K562 (cell line): ENCODE results near the gene MTHFD2. TPM values are rescaled to one million over a fixed set of nuclear protein-coding genes. Genes with fewer than 3 reads are reported as not detected.

Source experiments
- ARNT ChIP-seq, 2 experiments: fragments of 450-650 bp; IDR thresholded peaks; 2 replicates each; pipeline ENCODE4 v1.6.1; 2016; ENCODE audit warnings: mild to moderate bottlenecking in 1 of 2
- BRD9 ChIP-seq: fragments of 450-650 bp; IDR thresholded peaks from 2 replicates; pipeline ENCODE4 v1.6.1; 2018; ENCODE audit warnings: low read depth; ENCODE audit not compliant: partially characterized antibody
- CBFA2T3 ChIP-seq: fragments of 450-650 bp; IDR thresholded peaks from 2 replicates; pipeline ENCODE4 v1.6.1; 2017
- CREM ChIP-seq: IDR thresholded peaks from 2 replicates; pipeline ENCODE4 v1.6.1; 2014; ENCODE audit warnings: antibody characterized with exemption, low read depth
- CTBP1 ChIP-seq: fragments of 450-650 bp; IDR thresholded peaks from 2 replicates; pipeline ENCODE4 v1.6.1; 2016; ENCODE audit warnings: borderline replicate concordance
- DPF2 ChIP-seq: fragments of 450-650 bp; IDR thresholded peaks from 2 replicates; pipeline ENCODE4 v1.6.1; 2016
- ETS1 ChIP-seq: conservative IDR thresholded peaks from 2 replicates; pipeline ENCODE4 v1.6.1; 2011; ENCODE audit warnings: low read depth, mild to moderate bottlenecking, low read length; ENCODE audit not compliant: control insufficient read depth
- ETV1 ChIP-seq: fragments of 450-650 bp; conservative IDR thresholded peaks from 2 replicates; pipeline ENCODE4 v1.6.1; 2016; ENCODE audit warnings: missing genetic modification characterization, control low read depth, low read depth, missing compliant biosample characterization
- FOXJ3 ChIP-seq: sonication (generic); formaldehyde crosslinking; IDR thresholded peaks from 2 replicates; pipeline ENCODE4 v1.4.0; 2020; ENCODE audit warnings: mild to moderate bottlenecking, missing genetic modification reagents
- LEF1 ChIP-seq: fragments of 450-650 bp; IDR thresholded peaks from 2 replicates; pipeline ENCODE4 v1.6.1; 2016; ENCODE audit warnings: mild to moderate bottlenecking
- MNT ChIP-seq, 2 experiments: fragments of 450-650 bp; conservative IDR thresholded peaks; 2 replicates each; pipeline ENCODE4 v1.6.1; 2017; ENCODE audit warnings: mild to moderate bottlenecking in 2 of 2, moderate library complexity in 2 of 2
- MXI1 ChIP-seq: IDR thresholded peaks from 2 replicates; pipeline ENCODE4 v1.6.1; 2011; ENCODE audit warnings: low read depth, mild to moderate bottlenecking, improper control_type of control experiment, low read length
- NCOR1 ChIP-seq: fragments of 450-650 bp; IDR thresholded peaks from 2 replicates; pipeline ENCODE4 v1.6.1; 2016; ENCODE audit warnings: mild to moderate bottlenecking, moderate library complexity
- NFE2 ChIP-seq: IDR thresholded peaks from 2 replicates; pipeline ENCODE4 v1.6.1; 2014; ENCODE audit warnings: antibody characterized with exemption, low read depth
- RAD21 ChIP-seq, 2 experiments: fragments of 250-450 bp in 1 of 2; fragments of 450-650 bp in 1 of 2; sonication (Bioruptor Pico) in 1 of 2; formaldehyde crosslinking in 1 of 2; IDR thresholded peaks in 1 of 2; conservative IDR thresholded peaks in 1 of 2; 2 replicates each; pipeline versions ENCODE4 v1.4.0 to v1.8.0; 2020 to 2022; ENCODE audit warnings: mild to moderate bottlenecking in 2 of 2, moderate library complexity in 1 of 2
- TEAD4 ChIP-seq, 2 experiments: sonication (generic) in 1 of 2; formaldehyde crosslinking in 1 of 2; IDR thresholded peaks; 2 replicates each; pipeline versions ENCODE4 v1.6.1 to v1.8.0; 2012 to 2022; ENCODE audit warnings: borderline replicate concordance in 1 of 2, inconsistent platforms in 1 of 2, low read length in 1 of 2, mild to moderate bottlenecking in 1 of 2, missing genetic modification reagents in 1 of 2
- ZEB2 ChIP-seq: fragments of 450-650 bp; IDR thresholded peaks from 2 replicates; pipeline ENCODE4 v1.6.1; 2016
- polyA plus RNA-seq, 8 experiments: library from polyadenylated mRNA; depleted of rRNA in 4 of 8; stranded (reverse) in 5 of 8; unstranded in 3 of 8; fragments of >200 nt; fragmentation: Nextera tagmentation in 2 of 8; fragmentation: Illumina TruSeq in 1 of 8; extraction: Ambion mirVana in 2 of 8; extraction: Trizol in 1 of 8; gene quantifications; 2 replicates each; pipeline versions ENCODE4 v1.2.1 to v1.2.3, GENCODE V29; 2011 to 2014; ENCODE audit warnings: inconsistent platforms in 1 of 8, missing spikeins in 1 of 8
- total RNA-seq, 7 experiments: library from RNA; depleted of rRNA in 6 of 7; stranded (reverse); fragments of >200 nt in 6 of 7; fragmentation: Illumina TruSeq in 2 of 7; extraction: Trizol in 2 of 7; gene quantifications; 2 replicates each; pipeline versions ENCODE4 v1.2.1 to v1.2.3, GENCODE V29; 2011 to 2021; ENCODE audit warnings: low replicate concordance in 1 of 7
- TF ChIP-seq, protein P1 (sequence below): sonication (generic); formaldehyde crosslinking; IDR thresholded peaks from 2 replicates; pipeline ENCODE4 v1.8.1; 2023; ENCODE audit warnings: mild to moderate bottlenecking, missing genetic modification reagents
- TF ChIP-seq, protein P2 (sequence below), 3 experiments: IDR thresholded peaks in 2 of 3; conservative IDR thresholded peaks in 1 of 3; 2 replicates each; pipeline ENCODE4 v1.5.1; 2011 to 2012; ENCODE audit warnings: low read length in 3 of 3, mild to moderate bottlenecking in 3 of 3, control low read depth in 2 of 3, improper control_type of control experiment in 1 of 3, inconsistent platforms in 1 of 3, low read depth in 1 of 3, mixed read lengths in 1 of 3, moderate library complexity in 1 of 3; ENCODE audit not compliant: insufficient read depth in 2 of 3
- TF ChIP-seq, protein P3 (sequence below): fragments of 200-400 bp; formaldehyde crosslinking; IDR thresholded peaks from 2 replicates; pipeline ENCODE4 v1.6.1; 2017; ENCODE audit warnings: mild to moderate bottlenecking, low read depth, low read length, moderate library complexity

The MTHFD2 gene
- total and polyA plus RNA-seq, 9 of the 15 experiments (the other 6 are each of a cell fraction or from before 2014, with no cell fraction given), result 113 to 520 (median 234) TPM

GRCh38 chr2:74267068-74267467 lies 68.7 kb downstream of the MTHFD2 start (continued):
- TF ChIP-seq CBFA2T3 (0 out of 2 replicates have a peak, but pooled peaks have one; percentile 5), DPF2 (peak; percentile 19; the same call in 1 of the 2 replicates), RAD21 (CRISPR knock-in tag; conservative IDR thresholded peaks at IDR 0.05 in 1 of 2, IDR thresholded peaks at IDR 0.05 in 1 of 2) (peak; percentile 72 to 87), LEF1 (peak; percentile 91; the same call in 1 of the 2 replicates), ARNT (IDR thresholded peaks at IDR 0.05) (0 out of 4 replicates have a peak, but pooled peaks of 1 of the 2 experiments have one; percentile 23), ETS1 (no peak), BRD9 (no peak), MXI1 (no peak), CREM (peak; percentile 17; the same call in 1 of the 2 replicates), ZEB2 (0 out of 2 replicates have a peak, but pooled peaks have one; percentile 29), NFE2 (peak; percentile 52; the same call in 1 of the 2 replicates), MNT (conservative IDR thresholded peaks at IDR 0.05) (peak; percentile 24 to 44; a peak in 1 of 4 replicates), CTBP1 (peak; percentile 60), FOXJ3 (CRISPR knock-in tag) (no peak), TEAD4 (IDR thresholded peaks at IDR 0.05; ENCODE audit: low read length) (0 out of 2 replicates have a peak, but pooled peaks have one; percentile 10), TEAD4 (CRISPR knock-in tag; IDR thresholded peaks at IDR 0.05; ENCODE audit: borderline replicate concordance) (no peak), NCOR1 (0 out of 2 replicates have a peak, but pooled peaks have one; percentile 27), ETV1 (0 out of 2 replicates have a peak, but pooled peaks have one; percentile 20)
- TF ChIP-seq, protein P1, sequence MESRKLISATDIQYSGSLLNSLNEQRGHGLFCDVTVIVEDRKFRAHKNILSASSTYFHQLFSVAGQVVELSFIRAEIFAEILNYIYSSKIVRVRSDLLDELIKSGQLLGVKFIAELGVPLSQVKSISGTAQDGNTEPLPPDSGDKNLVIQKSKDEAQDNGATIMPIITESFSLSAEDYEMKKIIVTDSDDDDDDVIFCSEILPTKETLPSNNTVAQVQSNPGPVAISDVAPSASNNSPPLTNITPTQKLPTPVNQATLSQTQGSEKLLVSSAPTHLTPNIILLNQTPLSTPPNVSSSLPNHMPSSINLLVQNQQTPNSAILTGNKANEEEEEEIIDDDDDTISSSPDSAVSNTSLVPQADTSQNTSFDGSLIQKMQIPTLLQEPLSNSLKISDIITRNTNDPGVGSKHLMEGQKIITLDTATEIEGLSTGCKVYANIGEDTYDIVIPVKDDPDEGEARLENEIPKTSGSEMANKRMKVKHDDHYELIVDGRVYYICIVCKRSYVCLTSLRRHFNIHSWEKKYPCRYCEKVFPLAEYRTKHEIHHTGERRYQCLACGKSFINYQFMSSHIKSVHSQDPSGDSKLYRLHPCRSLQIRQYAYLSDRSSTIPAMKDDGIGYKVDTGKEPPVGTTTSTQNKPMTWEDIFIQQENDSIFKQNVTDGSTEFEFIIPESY, result no peak
- TF ChIP-seq, protein P2, sequence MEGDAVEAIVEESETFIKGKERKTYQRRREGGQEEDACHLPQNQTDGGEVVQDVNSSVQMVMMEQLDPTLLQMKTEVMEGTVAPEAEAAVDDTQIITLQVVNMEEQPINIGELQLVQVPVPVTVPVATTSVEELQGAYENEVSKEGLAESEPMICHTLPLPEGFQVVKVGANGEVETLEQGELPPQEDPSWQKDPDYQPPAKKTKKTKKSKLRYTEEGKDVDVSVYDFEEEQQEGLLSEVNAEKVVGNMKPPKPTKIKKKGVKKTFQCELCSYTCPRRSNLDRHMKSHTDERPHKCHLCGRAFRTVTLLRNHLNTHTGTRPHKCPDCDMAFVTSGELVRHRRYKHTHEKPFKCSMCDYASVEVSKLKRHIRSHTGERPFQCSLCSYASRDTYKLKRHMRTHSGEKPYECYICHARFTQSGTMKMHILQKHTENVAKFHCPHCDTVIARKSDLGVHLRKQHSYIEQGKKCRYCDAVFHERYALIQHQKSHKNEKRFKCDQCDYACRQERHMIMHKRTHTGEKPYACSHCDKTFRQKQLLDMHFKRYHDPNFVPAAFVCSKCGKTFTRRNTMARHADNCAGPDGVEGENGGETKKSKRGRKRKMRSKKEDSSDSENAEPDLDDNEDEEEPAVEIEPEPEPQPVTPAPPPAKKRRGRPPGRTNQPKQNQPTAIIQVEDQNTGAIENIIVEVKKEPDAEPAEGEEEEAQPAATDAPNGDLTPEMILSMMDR (IDR thresholded peaks at IDR 0.05 in 2 of 3, conservative IDR thresholded peaks at IDR 0.05 in 1 of 3; ENCODE audit: insufficient read depth in 2 of 3, low read depth in 1 of 3, low read length in 3 of 3), result peak; percentile 71 to 80 (median 72)
- TF ChIP-seq, protein P3, sequence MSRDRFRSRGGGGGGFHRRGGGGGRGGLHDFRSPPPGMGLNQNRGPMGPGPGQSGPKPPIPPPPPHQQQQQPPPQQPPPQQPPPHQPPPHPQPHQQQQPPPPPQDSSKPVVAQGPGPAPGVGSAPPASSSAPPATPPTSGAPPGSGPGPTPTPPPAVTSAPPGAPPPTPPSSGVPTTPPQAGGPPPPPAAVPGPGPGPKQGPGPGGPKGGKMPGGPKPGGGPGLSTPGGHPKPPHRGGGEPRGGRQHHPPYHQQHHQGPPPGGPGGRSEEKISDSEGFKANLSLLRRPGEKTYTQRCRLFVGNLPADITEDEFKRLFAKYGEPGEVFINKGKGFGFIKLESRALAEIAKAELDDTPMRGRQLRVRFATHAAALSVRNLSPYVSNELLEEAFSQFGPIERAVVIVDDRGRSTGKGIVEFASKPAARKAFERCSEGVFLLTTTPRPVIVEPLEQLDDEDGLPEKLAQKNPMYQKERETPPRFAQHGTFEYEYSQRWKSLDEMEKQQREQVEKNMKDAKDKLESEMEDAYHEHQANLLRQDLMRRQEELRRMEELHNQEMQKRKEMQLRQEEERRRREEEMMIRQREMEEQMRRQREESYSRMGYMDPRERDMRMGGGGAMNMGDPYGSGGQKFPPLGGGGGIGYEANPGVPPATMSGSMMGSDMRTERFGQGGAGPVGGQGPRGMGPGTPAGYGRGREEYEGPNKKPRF, result no peak
